HepG2 (cell line): ENCODE results near the gene SMIM28. TPM values are rescaled to one million over a fixed set of nuclear protein-coding genes. Genes with fewer than 3 reads are reported as not detected.

ENCODE experiments used
- ATAC-seq: fragments of 200-7000 bp; cut with Tn5 transposase; 3 replicates; pipeline ENCODE4 v1.9.1; 2020; ENCODE audit warnings: mild to moderate bottlenecking, moderate library complexity
- BruUV-seq: library from RNA; stranded (reverse); fragments of 400-500 nt; replicated peaks from 2 replicates; lab custom pipeline; 2021; lab: Mats Ljungman, UMichigan
- CTCF ChIA-PET: fragments of 300-600 bp; formaldehyde crosslinking; extraction: SDS; loops from one replicate; lab custom pipeline; 2021; ENCODE audit warnings: low total read pairs, inconsistent platforms, low intra/inter-chr PET ratio; lab: Yijun Ruan, JAX
- POLR2A ChIA-PET: fragments of 350-600 bp; sonication (Branson Sonifier 250); formaldehyde crosslinking; loops from one replicate; lab custom pipeline; 2020; ENCODE audit warnings: antibody characterized with exemption, inconsistent platforms; lab: Yijun Ruan, JAX
- DNase-seq: peaks from one replicate; pipeline ENCODE4 v3.0.0-alpha.2; 2015; ENCODE audit warnings: low spot score
- FAIRE-seq: peaks from 3 replicates; lab custom pipeline; 2011; peaks lifted over from hg19 to GRCh38; lab: Jason Lieb, UNC
- H2AFZ ChIP-seq: one replicate; pipeline ENCODE4 v1.6.1; 2011; ENCODE audit warnings: low read length, inconsistent platforms
- H3K27ac ChIP-seq: fragments of 300-600 bp; 3 replicates; pipeline ENCODE4 v1.8.0; 2011; ENCODE audit warnings: mixed run types, mild to moderate bottlenecking, mixed read lengths, low read length, inconsistent platforms; ENCODE audit not compliant: insufficient read depth; ENCODE audit errors: extremely low read length
- H3K27me3 ChIP-seq, 2 experiments: fragments of 200-600 bp in 1 of 2; 2 replicates in 1 of 2; 3 replicates in 1 of 2; pipeline versions ENCODE4 v1.6.0 to v1.8.0; 2011; ENCODE audit warnings: low read length in 2 of 2, mild to moderate bottlenecking in 2 of 2, moderate library complexity in 2 of 2, inconsistent platforms in 1 of 2; ENCODE audit not compliant: insufficient read depth in 2 of 2, control insufficient read depth in 1 of 2
- H3K36me3 ChIP-seq, 2 experiments: fragments of 200-600 bp in 1 of 2; replicated peaks in 1 of 2; 2 replicates in 1 of 2; 3 replicates in 1 of 2; pipeline versions ENCODE4 v1.5.1 to v1.8.0; 2011; ENCODE audit warnings: low read length in 2 of 2, inconsistent platforms in 1 of 2; ENCODE audit not compliant: insufficient read depth in 2 of 2, control insufficient read depth in 1 of 2
- H3K4me1 ChIP-seq: 2 replicates; pipeline ENCODE4 v1.5.1; 2012; ENCODE audit warnings: low read length, inconsistent platforms; ENCODE audit not compliant: insufficient read depth
- H3K4me2 ChIP-seq: 2 replicates; pipeline ENCODE4 v1.6.0; 2011; ENCODE audit warnings: low read depth, low read length, inconsistent platforms
- H3K4me3 ChIP-seq, 3 experiments: fragments of 200-600 bp in 1 of 3; sonication (generic), shearing (Covaris generic) in 1 of 3; replicated peaks in 1 of 3; 2 replicates each; pipeline ENCODE4 v1.5.1; 2011 to 2016; ENCODE audit warnings: low read length in 3 of 3, inconsistent platforms in 2 of 3, low read depth in 2 of 3, mild to moderate bottlenecking in 2 of 3, control low read depth in 1 of 3, mixed read lengths in 1 of 3; ENCODE audit not compliant: insufficient read depth in 1 of 3
- H3K79me2 ChIP-seq: one replicate; pipeline ENCODE4 v1.6.1; 2011; ENCODE audit warnings: low read length, inconsistent platforms; ENCODE audit not compliant: insufficient read depth
- H3K9ac ChIP-seq: 2 replicates; pipeline ENCODE4 v1.6.0; 2011; ENCODE audit warnings: mild to moderate bottlenecking, low read depth, low read length, inconsistent platforms; ENCODE audit not compliant: insufficient read depth
- H3K9me3 ChIP-seq: 2 replicates; pipeline ENCODE4 v1.5.1; 2012; ENCODE audit warnings: mild to moderate bottlenecking, low read length
- H4K20me1 ChIP-seq: 2 replicates; pipeline ENCODE4 v1.6.0; 2011; ENCODE audit warnings: inconsistent platforms, mild to moderate bottlenecking, low read length, moderate library complexity; ENCODE audit not compliant: insufficient read depth
- MAZ ChIP-seq, 2 experiments: sonication (generic) in 1 of 2; formaldehyde crosslinking in 1 of 2; IDR thresholded peaks; 2 replicates each; pipeline versions ENCODE4 v1.5.0 to v1.6.1; 2012 to 2020; ENCODE audit warnings: low read depth in 2 of 2, mild to moderate bottlenecking in 2 of 2, borderline replicate concordance in 1 of 2, improper control_type of control experiment in 1 of 2, low read length in 1 of 2, missing genetic modification reagents in 1 of 2, moderate library complexity in 1 of 2
- MXI1 ChIP-seq: IDR thresholded peaks from 3 replicates; pipeline ENCODE4 v1.6.1; 2012; ENCODE audit warnings: low read depth, low read length, inconsistent platforms, borderline replicate concordance
- RARA ChIP-seq: IDR thresholded peaks from 2 replicates; pipeline ENCODE4 v1.6.1; 2016; ENCODE audit warnings: missing genetic modification reagents, missing compliant biosample characterization
- ZNF142 ChIP-seq: sonication (generic); formaldehyde crosslinking; IDR thresholded peaks from 2 replicates; pipeline ENCODE4 v1.4.0; 2020; ENCODE audit warnings: missing genetic modification reagents
- WGBS: methylation state at CpG from one replicate; pipeline ENCODE4 v1.1.6; 2017; ENCODE audit warnings: low lambda C conversion rate; 5-methylcytosine and 5-hydroxymethylcytosine counted together
- in situ Hi-C: cut with HindIII; loops from 2 replicates; pipeline ENCODE4 v1.10.0; 2017; ENCODE audit warnings: low pct_unique_long_range_greater_than_20kb; ENCODE audit not compliant: extremely low pct_ligation_motif_present
- intact Hi-C: fragments of 100-400 bp; cut with micrococcal nuclease; formaldehyde crosslinking; loops from one replicate; pipeline ENCODE4 v1.10.0; 2022; ENCODE audit not compliant: unreplicated experiment
- polyA plus RNA-seq, 8 experiments: library from polyadenylated mRNA; depleted of rRNA in 3 of 8; stranded (reverse) in 7 of 8; unstranded in 1 of 8; fragments of >200 nt; fragmentation: Illumina TruSeq in 4 of 8; extraction: Trizol in 4 of 8; gene quantifications; 2 replicates each; pipeline versions ENCODE4 v1.2.1 to v1.2.3, GENCODE V29; 2011 to 2016; ENCODE audit warnings: low read depth in 4 of 8, missing spikeins in 1 of 8, mixed read lengths in 1 of 8; ENCODE audit not compliant: insufficient read depth in 1 of 8
- total RNA-seq, 5 experiments: library from RNA; depleted of rRNA; stranded (reverse); fragments of >200 nt; fragmentation: Illumina TruSeq; extraction: Trizol; gene quantifications; 2 replicates each; pipeline ENCODE4 v1.2.3, GENCODE V29; 2016; ENCODE audit warnings: low read depth in 1 of 5
- TF ChIP-seq, protein P1 (sequence below): sonication (generic); formaldehyde crosslinking; conservative IDR thresholded peaks from 2 replicates; pipeline ENCODE4 v1.4.0; 2020; ENCODE audit warnings: missing genetic modification reagents

SMIM28 gene
- total and polyA plus RNA-seq, 2 of the 13 experiments (the other 11 are each of a cell fraction or from before 2014, with no cell fraction given) = not detected

DNA sequence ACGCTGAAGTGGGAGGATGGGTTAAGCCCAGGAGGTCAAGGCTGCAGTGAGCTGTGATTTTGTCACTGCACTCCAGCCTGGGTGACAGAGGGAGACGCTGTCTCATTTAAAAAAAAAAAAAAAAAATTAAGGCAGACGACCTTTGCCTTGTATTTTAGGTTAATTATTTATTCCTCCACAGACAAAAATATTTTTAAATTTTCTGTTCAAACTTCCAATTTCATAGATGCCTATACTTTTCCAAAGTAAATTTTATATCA is 6.3 kb upstream of the SMIM28 start (continued):
- TF ChIP-seq ZNF142 (CRISPR knock-in tag) = no peak
- TF ChIP-seq, all 625 proteins: peak for 1

GRCh38 chr6:138371720-138372119 is 6.0 kb upstream of the SMIM28 start:
- Histone ChIP-seq H3K4me3 (no peak overlapping the region), H3K4me2 (no peak overlapping the region), H3K4me1 (peaks cover 12% of the 10 kb centered on the region), H3K36me3 (no peaks in the 10 kb centered on the region), H2AFZ (no peak overlapping the region), H3K9ac (no peak overlapping the region), H3K27ac (no peak overlapping the region), H3K79me2 (no peaks in the 10 kb centered on the region), H3K27me3 (no peaks in the 10 kb centered on the region), H4K20me1 (no peaks in the 10 kb centered on the region), H3K9me3 (no peaks in the 10 kb centered on the region)
- no peak for ATAC-seq
- ChIA-PET CTCF (no interaction called here), POLR2A (no interaction called here)
- FAIRE-seq = peak; percentile 23
- WGBS = 4% methylated on average over 3 of the region's 3 CpGs
- TF ChIP-seq MAZ (IDR thresholded peaks at IDR 0.05; ENCODE audit: borderline replicate concordance, low read depth, low read length) = no peak
- no peak for TF ChIP-seq MAZ (CRISPR knock-in tag; IDR thresholded peaks at IDR 0.05; ENCODE audit: low read depth)
- no peak for TF ChIP-seq MXI1
- TF ChIP-seq RARA = peak; percentile 62
- TF ChIP-seq, protein P1, sequence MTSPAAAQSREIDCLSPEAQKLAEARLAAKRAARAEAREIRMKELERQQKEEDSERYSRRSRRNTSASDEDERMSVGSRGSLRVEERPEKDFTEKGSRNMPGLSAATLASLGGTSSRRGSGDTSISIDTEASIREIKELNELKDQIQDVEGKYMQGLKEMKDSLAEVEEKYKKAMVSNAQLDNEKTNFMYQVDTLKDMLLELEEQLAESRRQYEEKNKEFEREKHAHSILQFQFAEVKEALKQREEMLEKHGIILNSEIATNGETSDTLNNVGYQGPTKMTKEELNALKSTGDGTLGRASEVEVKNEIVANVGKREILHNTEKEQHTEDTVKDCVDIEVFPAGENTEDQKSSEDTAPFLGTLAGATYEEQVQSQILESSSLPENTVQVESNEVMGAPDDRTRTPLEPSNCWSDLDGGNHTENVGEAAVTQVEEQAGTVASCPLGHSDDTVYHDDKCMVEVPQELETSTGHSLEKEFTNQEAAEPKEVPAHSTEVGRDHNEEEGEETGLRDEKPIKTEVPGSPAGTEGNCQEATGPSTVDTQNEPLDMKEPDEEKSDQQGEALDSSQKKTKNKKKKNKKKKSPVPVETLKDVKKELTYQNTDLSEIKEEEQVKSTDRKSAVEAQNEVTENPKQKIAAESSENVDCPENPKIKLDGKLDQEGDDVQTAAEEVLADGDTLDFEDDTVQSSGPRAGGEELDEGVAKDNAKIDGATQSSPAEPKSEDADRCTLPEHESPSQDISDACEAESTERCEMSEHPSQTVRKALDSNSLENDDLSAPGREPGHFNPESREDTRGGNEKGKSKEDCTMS (CRISPR knock-in tag) = no peak
- intact Hi-C loops = no loop called here
- in situ Hi-C loops = no loop called here
- no TSS peak for BruUV-seq
- DNase-seq = no peak
